DND-41 (cell line): Measurements from ENCODE around the gene SGCB.

Source experiments
- EZH2 ChIP-seq: IDR thresholded peaks from 3 replicates; pipeline ENCODE4 v1.6.1; 2012; ENCODE audit warnings: borderline replicate concordance, low read depth, mild to moderate bottlenecking, moderate library complexity, low read length, inconsistent platforms; ENCODE audit not compliant: severe bottlenecking
- TF ChIP-seq, protein P1 (sequence below): IDR thresholded peaks from 2 replicates; pipeline ENCODE4 v1.5.1; 2012; ENCODE audit warnings: borderline replicate concordance, low read length, moderate library complexity, mild to moderate bottlenecking; ENCODE audit not compliant: poor library complexity, severe bottlenecking; ENCODE audit errors: extremely low read depth

DNA sequence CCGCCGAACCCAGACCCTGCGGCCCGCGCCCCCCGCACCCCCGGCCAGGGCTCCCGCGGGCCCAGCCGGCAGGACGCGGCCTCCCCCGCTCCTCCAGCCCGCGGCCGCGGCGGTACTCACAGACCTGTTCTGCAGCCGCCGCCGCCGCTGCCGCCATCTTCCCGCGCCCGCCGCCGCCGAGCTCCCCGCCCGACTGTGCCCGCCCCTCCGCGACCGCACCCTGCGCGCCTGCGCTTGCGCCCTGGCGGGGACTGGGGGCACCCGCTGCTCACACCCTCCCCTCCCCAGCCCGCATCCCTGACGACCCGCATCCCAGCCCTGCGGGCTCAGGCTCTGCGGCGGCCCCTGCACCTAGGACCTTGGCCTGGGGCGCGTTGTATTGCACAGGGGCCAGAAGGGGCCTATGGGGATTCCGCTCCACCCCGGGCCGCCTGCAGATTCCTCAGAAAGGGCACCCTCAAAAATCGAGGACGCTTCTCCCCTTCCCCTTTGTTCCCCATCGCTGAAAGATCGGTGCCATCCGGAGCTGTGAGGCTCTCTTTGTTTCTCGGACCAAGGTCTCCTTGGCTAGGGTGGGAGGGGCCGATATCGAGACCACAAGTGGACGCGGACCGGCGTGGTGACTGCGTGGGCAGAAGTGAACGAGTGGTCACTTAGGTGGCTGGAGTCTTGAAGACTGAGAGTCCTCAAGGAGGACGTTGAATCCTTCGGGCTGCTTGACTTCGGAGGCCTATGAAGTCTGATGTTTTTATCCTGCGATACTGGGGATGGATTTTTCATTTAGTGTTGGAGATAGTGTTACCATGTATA, at the start of gene SGCB:
- TF ChIP-seq, protein P1, sequence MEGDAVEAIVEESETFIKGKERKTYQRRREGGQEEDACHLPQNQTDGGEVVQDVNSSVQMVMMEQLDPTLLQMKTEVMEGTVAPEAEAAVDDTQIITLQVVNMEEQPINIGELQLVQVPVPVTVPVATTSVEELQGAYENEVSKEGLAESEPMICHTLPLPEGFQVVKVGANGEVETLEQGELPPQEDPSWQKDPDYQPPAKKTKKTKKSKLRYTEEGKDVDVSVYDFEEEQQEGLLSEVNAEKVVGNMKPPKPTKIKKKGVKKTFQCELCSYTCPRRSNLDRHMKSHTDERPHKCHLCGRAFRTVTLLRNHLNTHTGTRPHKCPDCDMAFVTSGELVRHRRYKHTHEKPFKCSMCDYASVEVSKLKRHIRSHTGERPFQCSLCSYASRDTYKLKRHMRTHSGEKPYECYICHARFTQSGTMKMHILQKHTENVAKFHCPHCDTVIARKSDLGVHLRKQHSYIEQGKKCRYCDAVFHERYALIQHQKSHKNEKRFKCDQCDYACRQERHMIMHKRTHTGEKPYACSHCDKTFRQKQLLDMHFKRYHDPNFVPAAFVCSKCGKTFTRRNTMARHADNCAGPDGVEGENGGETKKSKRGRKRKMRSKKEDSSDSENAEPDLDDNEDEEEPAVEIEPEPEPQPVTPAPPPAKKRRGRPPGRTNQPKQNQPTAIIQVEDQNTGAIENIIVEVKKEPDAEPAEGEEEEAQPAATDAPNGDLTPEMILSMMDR: no peak
- no peak for TF ChIP-seq EZH2
